ENCODE results near the gene GRIP1.
"Not testable (repeated sequence)": the region's sequence is repeated elsewhere in the genome, so short reads cannot be mapped to it uniquely, and the experiment has no call there.

GRIP1 gene

GRCh38 chr12:66304296-66304900 is 374.5 kb downstream of the GRIP1 start:
- Histone ChIP-seq H4K20me1 (ENCODE audit: insufficient read depth, low read length) (no peaks in the 10 kb centered on the region), H3K9me3 (ENCODE audit: insufficient read depth, low read length, severe bottlenecking) (no peaks in the 10 kb centered on the region), H2AFZ (ENCODE audit: low read depth, low read length) (no peak overlapping the region), H3K4me1 (ENCODE audit: insufficient read depth, low read length) (peaks cover 40% of the 10 kb centered on the region), H3K36me3 (ENCODE audit: insufficient read depth, low read length) (peaks cover 10% of the 10 kb centered on the region), H3K4me3 (ENCODE audit: low read depth in 1 of 2, low read length in 2 of 2) (peak overlapping the region in 1 of 2 experiments; percentile 94; a peak in 2 of 4 replicates), H3K79me2 (ENCODE audit: insufficient read depth, low read length) (peaks cover 26% of the 10 kb centered on the region), H3K27ac (ENCODE audit: low read length) (0 out of 2 replicates have a peak overlapping the region, but pooled peaks have one; percentile 37), H3K27me3 (ENCODE audit: insufficient read depth, low read length, poor library complexity) (no peaks in the 10 kb centered on the region), H3K9ac (ENCODE audit: low read depth, low read length) (peak overlapping the region; percentile 12; the same call in 1 of the 2 replicates), H3K4me2 (ENCODE audit: insufficient read depth, low read length) (peak overlapping the region; percentile 96)
- ATAC-seq (ENCODE audit: insufficient read depth, low read depth) (no peak), DNase-seq (no peak)
- TF ChIP-seq CTCF (IDR thresholded peaks at IDR 0.05; ENCODE audit: borderline replicate concordance, extremely low read depth, low read length, poor library complexity, severe bottlenecking) (no peak), EZH2 (IDR thresholded peaks at IDR 0.05; ENCODE audit: borderline replicate concordance, low read depth, low read length, severe bottlenecking) (no peak)

GRCh38 chr12:66303316-66303804 is 375.5 kb downstream of the GRIP1 start:
- H3K4me3 ChIP-seq (ENCODE audit: low read depth in 1 of 2, low read length in 2 of 2) = peak overlapping the region; percentile 70 to 94; a peak in 3 of 4 replicates
- not testable (repeated sequence) for ATAC-seq (ENCODE audit: insufficient read depth, low read depth)

GRCh38 chr12:66302827-66303169 is 376.1 kb downstream of the GRIP1 start:
- peak overlapping the region; percentile 83 for H3K9ac ChIP-seq (ENCODE audit: low read depth, low read length)
- H3K27ac ChIP-seq (ENCODE audit: low read length) = peak overlapping the region; percentile 97
- H3K4me3 ChIP-seq (ENCODE audit: low read depth in 1 of 2, low read length in 2 of 2) = peak overlapping the region; percentile 70 to 94; a peak in 3 of 4 replicates
- H4K20me1 ChIP-seq (ENCODE audit: insufficient read depth, low read length) = no peaks in the 10 kb centered on the region
- peaks cover 40% of the 10 kb centered on the region for H3K4me1 ChIP-seq (ENCODE audit: insufficient read depth, low read length)
- ATAC-seq (ENCODE audit: insufficient read depth, low read depth) = no peak
- DNase-seq = no peak
- H3K79me2 ChIP-seq (ENCODE audit: insufficient read depth, low read length) = peaks cover 26% of the 10 kb centered on the region
- peaks cover 2% of the 10 kb centered on the region for H3K27me3 ChIP-seq (ENCODE audit: insufficient read depth, low read length, poor library complexity)
- no peaks in the 10 kb centered on the region; the same call in 1 of the 2 replicates for H3K36me3 ChIP-seq (ENCODE audit: insufficient read depth, low read length)
- peak overlapping the region; percentile 96 for H3K4me2 ChIP-seq (ENCODE audit: insufficient read depth, low read length)
- no peaks in the 10 kb centered on the region for H3K9me3 ChIP-seq (ENCODE audit: insufficient read depth, low read length, severe bottlenecking)
- no peak for TF ChIP-seq CTCF (IDR thresholded peaks at IDR 0.05; ENCODE audit: borderline replicate concordance, extremely low read depth, low read length, poor library complexity, severe bottlenecking)
- TF ChIP-seq EZH2 (IDR thresholded peaks at IDR 0.05; ENCODE audit: borderline replicate concordance, low read depth, low read length, severe bottlenecking) = no peak
- peak overlapping the region; percentile 96 for H2AFZ ChIP-seq (ENCODE audit: low read depth, low read length)

More at GRCh38 chr12:66303316-66303804, 375.5 kb downstream of the GRIP1 start:
- Histone ChIP-seq H3K4me2 (ENCODE audit: insufficient read depth, low read length) (peak overlapping the region; percentile 96), H3K4me1 (ENCODE audit: insufficient read depth, low read length) (peaks cover 40% of the 10 kb centered on the region), H3K27ac (ENCODE audit: low read length) (peak overlapping the region; percentile 13; the same call in 1 of the 2 replicates), H3K79me2 (ENCODE audit: insufficient read depth, low read length) (peaks cover 26% of the 10 kb centered on the region), H3K9ac (ENCODE audit: low read depth, low read length) (peak overlapping the region; percentile 83)
- not testable (repeated sequence) for H3K36me3 ChIP-seq (ENCODE audit: insufficient read depth, low read length); H3K9me3 ChIP-seq (ENCODE audit: insufficient read depth, low read length, severe bottlenecking); DNase-seq; H2AFZ ChIP-seq (ENCODE audit: low read depth, low read length); H3K27me3 ChIP-seq (ENCODE audit: insufficient read depth, low read length, poor library complexity); H4K20me1 ChIP-seq (ENCODE audit: insufficient read depth, low read length)

Measured in DND-41 (cell line).